Measurements from ENCODE around the gene NKPD1. TPM values are rescaled to one million over a fixed set of nuclear protein-coding genes. Genes with fewer than 3 reads are reported as not detected.

The NKPD1 gene
- 0.12 and 0.44 TPM in 2 replicates for total RNA-seq

GRCh38 chr19:45160870-45161737, at the start of gene NKPD1:
NKPD1 (minus strand) TSS chr19:45160982; CDS start chr19:45160150, 832 bp downstream.

GRCh38 chr19:45178262-45179071, 17.7 kb upstream of the NKPD1 start, which contains the start of gene BLOC1S3:
BLOC1S3 (plus strand) TSS chr19:45178784; CDS start chr19:45179297, 513 bp downstream.

DNA sequence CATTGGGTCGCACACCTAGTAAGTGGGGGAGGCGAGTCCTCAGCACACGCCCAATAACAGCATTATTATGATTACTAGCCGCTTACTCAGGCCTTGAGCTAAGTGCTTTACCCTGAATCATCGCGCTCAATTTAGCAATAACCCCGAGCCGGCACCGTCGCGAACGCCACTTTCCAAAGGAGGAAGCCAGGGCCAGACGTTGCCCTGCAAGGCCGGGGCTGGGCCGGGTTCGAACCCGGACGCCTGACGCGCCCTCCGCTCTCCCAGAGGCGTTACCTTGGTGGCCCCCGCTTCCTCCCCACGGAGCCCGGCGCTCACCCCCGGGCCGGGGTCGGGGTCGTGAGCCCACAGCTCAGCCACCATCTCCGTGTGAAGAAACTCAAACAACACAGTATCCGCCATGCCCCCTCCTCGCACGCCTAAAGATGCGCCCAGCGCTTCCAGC, 17.1 kb upstream of the NKPD1 start, which contains the start of gene TRAPPC6A:
TRAPPC6A (minus strand) TSS at position 421 of the 445 bp plus-strand sequence; CDS start at position 402, 19 bp downstream.

Other genes starting within 250 kb of the NKPD1 start
- 1.4 TPM in 1 of 2 replicates, not detected in the other for gene APOC1, start 246.4 kb downstream of the NKPD1 start, total RNA-seq
- not detected in 2 replicates for gene APOC4, start 218.7 kb downstream of the NKPD1 start, total RNA-seq
- gene APOC2, start 214.9 kb downstream of the NKPD1 start, total RNA-seq = not detected in 2 replicates
- gene CLPTM1, start 205.6 kb downstream of the NKPD1 start, total RNA-seq = 26.7 and 33.1 TPM in 2 replicates
- 7.6 and 10.2 TPM in 2 replicates for gene RELB, start 159.5 kb downstream of the NKPD1 start, total RNA-seq
- 17.0 and 31.2 TPM in 2 replicates for gene CLASRP, start 121.9 kb downstream of the NKPD1 start, total RNA-seq
- 0.22 TPM in 1 of 2 replicates, not detected in the other for gene ZNF296, start 84.5 kb downstream of the NKPD1 start, total RNA-seq
- 16.2 and 25.8 TPM in 2 replicates for gene GEMIN7, start 81.7 kb downstream of the NKPD1 start, total RNA-seq
- 44.5 and 50.0 TPM in 2 replicates for gene PPP1R37, start 67.8 kb downstream of the NKPD1 start, total RNA-seq
- 2.0 and 11.1 TPM in 2 replicates for gene TRAPPC6A, start 17.3 kb upstream of the NKPD1 start, total RNA-seq
- gene BLOC1S3, start 17.8 kb upstream of the NKPD1 start, total RNA-seq = 3.9 and 7.5 TPM in 2 replicates
- gene EXOC3L2, start 84.4 kb upstream of the NKPD1 start, total RNA-seq = not detected in 2 replicates
- gene MARK4, start 90.3 kb upstream of the NKPD1 start, total RNA-seq = 8.1 and 9.9 TPM in 2 replicates
- 0.12 TPM in 1 of 2 replicates, not detected in the other for gene CKM, start 161.9 kb upstream of the NKPD1 start, total RNA-seq
- 0.66 TPM in 1 of 2 replicates, not detected in the other for gene KLC3, start 179.8 kb upstream of the NKPD1 start, total RNA-seq
- 22.0 and 28.0 TPM in 2 replicates for gene ERCC2, start 209.6 kb upstream of the NKPD1 start, total RNA-seq
- 3.3 and 7.2 TPM in 2 replicates for gene PPP1R13L, start 244.1 kb upstream of the NKPD1 start, total RNA-seq
- 8.6 and 13.6 TPM in 2 replicates for gene POLR1G, start 245.7 kb upstream of the NKPD1 start, total RNA-seq